Skeletal muscle satellite cell (primary cell): ENCODE results near the gene PRSS33.

ENCODE experiments used
- H3K27me3 ChIP-seq: 2 replicates; pipeline ENCODE4 v1.7.0; 2013; ENCODE audit warnings: low read length; ENCODE audit not compliant: control insufficient read depth, insufficient read depth
- H3K36me3 ChIP-seq: 2 replicates; pipeline ENCODE4 v1.7.0; 2013; ENCODE audit warnings: mild to moderate bottlenecking, control low read depth, low read length; ENCODE audit not compliant: insufficient read depth
- H3K4me1 ChIP-seq: 2 replicates; pipeline ENCODE4 v1.7.0; 2013; ENCODE audit warnings: low read length; ENCODE audit not compliant: control insufficient read depth, insufficient read depth
- H3K4me2 ChIP-seq: 2 replicates; pipeline ENCODE4 v1.7.0; 2013; ENCODE audit warnings: mild to moderate bottlenecking, low read length
- H3K4me3 ChIP-seq: 2 replicates; pipeline ENCODE4 v1.7.0; 2013; ENCODE audit warnings: low read length
- H3K9ac ChIP-seq: 2 replicates; pipeline ENCODE4 v1.7.0; 2013; ENCODE audit warnings: mild to moderate bottlenecking, low read depth, low read length, moderate library complexity
- H3K9me3 ChIP-seq: replicated peaks from 2 replicates; pipeline ENCODE4 v1.7.0; 2013; ENCODE audit warnings: mild to moderate bottlenecking, control low read depth, low read length

PRSS33 gene

DNA sequence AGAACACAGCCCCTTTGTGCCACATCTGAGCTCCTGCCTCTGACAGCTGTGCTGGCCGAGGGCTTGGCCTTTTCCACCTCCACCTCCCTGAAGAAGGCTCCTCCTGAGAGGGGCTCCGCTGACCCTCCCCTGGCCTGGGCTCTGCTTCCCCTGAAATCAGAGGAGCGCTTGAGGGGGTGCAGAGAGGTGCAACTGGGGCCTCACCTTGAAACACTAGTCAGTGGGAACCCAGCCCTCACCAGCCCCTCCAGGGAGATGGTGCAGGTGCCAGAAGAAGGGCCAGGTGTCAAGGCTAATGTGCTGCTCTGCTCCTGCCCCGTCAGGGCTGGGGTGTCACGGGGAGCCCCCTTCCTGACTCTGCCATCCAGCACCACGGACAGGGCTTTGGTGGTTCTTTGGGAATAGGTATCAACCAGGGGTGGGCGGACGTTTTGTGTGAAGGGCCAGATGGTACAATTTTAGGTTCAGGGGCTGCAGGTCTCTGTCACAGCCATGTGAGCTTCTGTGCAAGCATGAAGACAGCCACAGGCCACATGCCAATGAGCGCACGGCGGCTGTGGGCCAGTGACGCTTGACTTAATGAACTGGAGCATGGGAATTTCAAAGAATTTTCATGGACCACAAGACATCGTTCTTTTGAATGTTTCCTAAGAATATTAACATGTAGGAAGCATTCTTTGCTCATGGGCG, 40.6 kb upstream of the PRSS33 start:
- Histone ChIP-seq H3K27me3 (peaks cover 49% of the 10 kb centered on the region), H3K36me3 (no peaks in the 10 kb centered on the region), H3K9me3 (no peaks in the 10 kb centered on the region), H3K4me1 (no peaks in the 10 kb centered on the region), H3K9ac (no peak overlapping the region), H3K4me3 (no peak overlapping the region), H3K4me2 (no peak overlapping the region)

DNA sequence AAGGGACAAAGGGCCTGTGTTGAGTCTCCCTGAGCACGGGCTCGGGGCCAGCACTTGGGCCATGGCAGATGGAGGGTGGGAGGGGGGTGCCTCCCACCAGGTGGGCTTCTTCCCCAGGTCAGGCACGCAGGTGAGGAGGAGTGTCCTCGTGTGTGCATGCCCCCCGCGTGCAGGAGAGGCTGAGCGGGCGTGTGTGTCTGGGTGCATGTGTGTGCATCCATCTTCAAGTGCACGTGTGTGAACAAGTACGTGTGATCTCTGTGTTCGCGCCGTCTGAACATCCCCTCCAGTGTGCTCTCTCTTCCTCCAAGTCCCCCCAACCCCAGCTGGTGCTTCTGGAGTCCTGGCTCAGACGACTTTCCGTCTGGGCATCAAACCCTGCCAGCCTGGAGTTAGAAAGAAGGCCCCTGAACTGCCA, 40.0 kb upstream of the PRSS33 start:
- Histone ChIP-seq H3K4me3 (no peak overlapping the region), H3K27me3 (peaks cover 46% of the 10 kb centered on the region), H3K9me3 (no peaks in the 10 kb centered on the region), H3K4me1 (no peaks in the 10 kb centered on the region), H3K9ac (no peak overlapping the region), H3K36me3 (no peaks in the 10 kb centered on the region), H3K4me2 (no peak overlapping the region)

DNA sequence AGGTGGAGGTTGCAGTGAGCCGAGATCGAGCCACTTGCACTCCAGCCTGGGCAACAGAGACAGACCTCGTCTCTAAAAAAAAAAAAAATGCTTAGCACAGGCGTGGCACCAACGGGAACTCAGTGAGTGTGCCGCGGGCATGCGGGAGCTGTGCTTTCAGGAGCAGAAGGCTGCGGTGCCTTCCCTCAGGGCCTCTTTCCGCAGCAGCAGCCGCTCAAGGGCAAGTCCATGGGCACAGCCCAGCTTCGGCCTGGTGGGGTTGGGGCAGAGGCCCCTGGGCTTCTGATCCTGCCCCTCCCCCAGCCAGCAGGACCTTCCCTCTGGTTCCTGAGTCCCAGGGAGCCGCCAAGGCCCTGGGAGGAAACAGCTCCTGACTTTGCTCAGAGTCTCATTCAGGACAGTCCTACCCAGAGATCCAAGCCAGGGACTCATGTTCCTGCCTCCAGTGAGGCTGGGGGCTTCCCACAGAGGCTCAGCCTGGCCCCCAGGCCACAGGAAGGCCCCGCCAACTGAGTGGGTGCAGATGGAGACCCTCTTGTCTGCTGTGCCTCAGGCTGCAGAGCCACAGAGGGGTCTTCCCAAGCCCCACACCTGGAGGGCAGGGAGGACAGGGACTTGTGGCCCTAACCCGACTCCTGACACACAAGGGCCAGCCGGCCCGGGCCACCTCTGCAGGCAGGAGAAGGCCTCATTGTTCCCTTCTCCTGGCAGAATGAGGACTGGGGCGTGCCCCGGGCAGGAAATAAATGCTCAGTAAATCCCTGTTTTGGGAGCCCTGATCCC, 39.4 kb upstream of the PRSS33 start:
- H3K27me3 ChIP-seq = peaks cover 48% of the 10 kb centered on the region
- no peaks in the 10 kb centered on the region for H3K4me1 ChIP-seq
- H3K9me3 ChIP-seq = no peaks in the 10 kb centered on the region
- H3K36me3 ChIP-seq = no peaks in the 10 kb centered on the region
- no peak overlapping the region for H3K9ac ChIP-seq
- H3K4me3 ChIP-seq = no peak overlapping the region
- H3K4me2 ChIP-seq = no peak overlapping the region

DNA sequence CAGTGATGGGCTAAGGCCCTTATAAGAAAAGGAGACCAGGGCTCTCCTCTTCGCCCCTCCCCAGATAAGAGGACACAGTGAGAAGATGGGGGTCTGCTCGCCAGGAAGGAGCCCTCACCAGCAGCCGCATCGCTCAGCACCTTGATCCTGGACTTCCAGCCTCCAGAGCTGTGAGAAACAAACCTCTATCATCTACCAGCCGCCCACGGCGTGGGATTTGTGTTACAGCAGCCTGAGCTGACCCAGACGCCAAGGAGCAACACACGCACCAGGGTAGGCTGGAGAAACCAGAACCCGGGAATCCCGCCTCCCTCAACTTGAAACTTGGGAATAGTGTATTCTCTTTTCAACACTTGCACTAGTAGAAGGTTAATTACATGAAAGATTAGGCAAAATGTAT, 38.5 kb upstream of the PRSS33 start:
- Histone ChIP-seq H3K4me2 (no peak overlapping the region), H3K4me1 (no peaks in the 10 kb centered on the region), H3K4me3 (no peak overlapping the region), H3K27me3 (peaks cover 45% of the 10 kb centered on the region), H3K9me3 (no peaks in the 10 kb centered on the region), H3K9ac (no peak overlapping the region), H3K36me3 (no peaks in the 10 kb centered on the region)

DNA sequence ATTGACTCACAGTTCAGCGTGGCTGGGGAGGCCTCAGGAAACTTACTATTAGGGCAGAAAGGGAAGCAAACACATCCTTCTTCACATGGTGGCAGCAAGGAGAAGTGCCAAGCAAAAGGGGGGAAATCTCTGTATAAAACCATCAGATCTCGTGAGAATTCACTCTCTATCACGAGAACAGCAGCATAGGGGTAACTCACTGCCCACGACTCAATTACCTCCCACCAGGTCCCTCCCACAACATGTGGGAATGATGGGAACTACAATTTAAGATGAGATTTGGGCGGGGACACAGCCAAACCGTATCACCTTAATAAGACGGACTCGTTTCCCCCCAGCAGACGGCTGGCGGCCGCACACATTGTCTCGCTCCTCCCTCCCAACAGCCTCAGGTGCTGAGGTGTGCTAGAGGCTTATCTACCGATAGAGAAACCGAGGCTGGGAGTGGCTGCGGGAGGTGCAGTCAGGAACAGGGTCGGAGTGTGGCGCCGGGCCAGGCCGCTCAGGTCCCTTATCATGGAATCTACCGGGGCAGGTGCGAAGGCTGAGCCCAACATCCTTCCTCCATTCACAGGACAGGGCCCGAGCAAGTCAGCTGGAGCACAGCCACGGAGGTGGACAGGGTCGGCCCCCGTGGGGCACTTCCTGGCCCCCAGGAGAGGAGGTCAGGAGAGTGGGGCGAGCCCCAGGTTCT, 37.8 kb upstream of the PRSS33 start:
- Histone ChIP-seq H3K36me3 (no peaks in the 10 kb centered on the region), H3K4me2 (no peak overlapping the region), H3K27me3 (peaks cover 47% of the 10 kb centered on the region), H3K4me3 (no peak overlapping the region), H3K4me1 (no peaks in the 10 kb centered on the region), H3K9me3 (no peaks in the 10 kb centered on the region), H3K9ac (no peak overlapping the region)

DNA sequence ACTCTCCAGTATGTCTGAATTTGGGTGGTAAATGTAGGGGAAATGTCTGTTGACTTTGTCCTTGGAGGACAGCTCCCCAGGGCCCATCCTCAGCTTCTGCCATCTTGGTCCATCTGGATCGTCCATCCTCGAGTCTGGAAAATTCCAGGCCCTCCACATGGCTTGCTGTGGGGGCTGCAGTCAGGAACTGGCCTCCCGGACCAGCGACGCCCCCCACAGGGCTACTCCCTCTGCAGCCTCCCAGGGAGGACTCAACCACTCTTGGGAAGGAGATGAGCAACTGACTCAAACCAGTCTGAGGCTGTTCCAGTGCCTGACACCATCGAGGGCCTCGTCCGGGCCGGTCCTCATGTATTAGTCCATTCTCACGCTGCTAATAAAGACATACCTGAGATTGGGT, 37.3 kb upstream of the PRSS33 start:
- Histone ChIP-seq H3K4me2 (no peak overlapping the region), H3K27me3 (peaks cover 48% of the 10 kb centered on the region), H3K9ac (no peak overlapping the region), H3K9me3 (no peaks in the 10 kb centered on the region), H3K36me3 (no peaks in the 10 kb centered on the region), H3K4me1 (no peaks in the 10 kb centered on the region), H3K4me3 (no peak overlapping the region)

DNA sequence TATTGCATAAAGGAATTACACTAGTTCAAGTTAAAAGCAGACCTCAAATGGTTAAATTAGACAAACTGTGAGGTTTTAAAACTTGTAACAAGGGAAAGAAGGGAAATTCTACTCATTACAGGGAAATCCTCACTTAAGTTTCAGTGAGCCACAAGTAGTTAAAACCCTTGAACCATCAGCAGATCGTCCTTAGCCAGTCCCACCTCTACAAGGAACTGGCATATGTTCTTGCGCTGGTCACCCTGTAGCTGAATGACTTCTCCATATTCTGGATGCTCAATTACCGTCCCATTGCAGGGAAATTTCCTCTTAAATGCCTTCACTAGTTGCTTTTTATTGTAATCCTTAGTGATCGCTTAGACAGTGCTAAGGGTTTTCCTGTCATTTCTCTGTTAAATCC, 35.1 kb upstream of the PRSS33 start:
- peaks cover 60% of the 10 kb centered on the region for H3K27me3 ChIP-seq
- no peaks in the 10 kb centered on the region for H3K36me3 ChIP-seq
- no peaks in the 10 kb centered on the region for H3K4me1 ChIP-seq
- H3K9me3 ChIP-seq = no peaks in the 10 kb centered on the region
- no peak overlapping the region for H3K4me2 ChIP-seq
- no peak overlapping the region for H3K9ac ChIP-seq
- H3K4me3 ChIP-seq = no peak overlapping the region

DNA sequence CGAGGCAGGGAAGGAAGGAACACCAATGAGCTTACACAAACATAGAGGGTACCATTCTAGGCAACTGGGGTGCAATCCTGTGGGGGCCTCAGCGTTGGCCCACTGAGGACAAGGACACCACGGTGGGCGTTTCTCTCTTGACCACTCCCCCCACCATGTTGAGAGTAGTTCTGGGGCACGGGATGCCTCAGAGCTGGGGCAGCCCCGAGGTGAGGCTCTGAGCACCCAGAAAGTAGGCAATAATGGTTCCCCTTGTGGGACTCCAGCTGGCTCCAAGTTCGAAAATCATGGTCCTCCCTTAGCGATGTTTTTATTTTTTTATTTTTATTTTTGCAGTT, 34.8 kb upstream of the PRSS33 start:
- Histone ChIP-seq H3K4me1 (no peaks in the 10 kb centered on the region), H3K9ac (no peak overlapping the region), H3K27me3 (peaks cover 57% of the 10 kb centered on the region), H3K4me3 (no peak overlapping the region), H3K36me3 (no peaks in the 10 kb centered on the region), H3K4me2 (no peak overlapping the region), H3K9me3 (no peaks in the 10 kb centered on the region)

DNA sequence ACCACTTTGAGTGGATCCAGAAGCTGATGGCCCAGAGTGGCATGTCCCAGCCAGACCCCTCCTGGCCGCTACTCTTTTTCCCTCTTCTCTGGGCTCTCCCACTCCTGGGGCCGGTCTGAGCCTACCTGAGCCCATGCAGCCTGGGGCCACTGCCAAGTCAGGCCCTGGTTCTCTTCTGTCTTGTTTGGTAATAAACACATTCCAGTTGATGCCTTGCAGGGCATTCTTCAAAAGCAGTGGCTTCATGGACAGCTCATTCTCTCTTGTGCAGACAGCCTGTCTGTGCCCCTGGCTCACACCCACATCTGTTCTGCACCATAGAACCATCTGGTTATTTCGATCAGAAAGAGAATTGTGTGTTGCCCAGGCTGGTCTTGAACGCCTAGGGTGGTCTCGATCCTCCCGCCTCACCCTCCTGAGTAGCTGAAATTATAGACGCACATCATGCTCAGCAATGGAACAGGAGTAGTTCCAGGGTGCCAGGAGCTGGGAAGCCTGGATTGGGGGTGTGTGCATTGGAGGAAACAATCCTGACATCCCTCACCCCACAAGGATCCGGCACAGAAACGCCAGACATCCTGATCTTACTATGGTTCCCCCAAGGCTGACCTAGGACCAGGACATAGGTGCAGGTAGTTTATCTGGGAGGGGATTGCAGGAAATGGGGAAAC, 34.3 kb upstream of the PRSS33 start:
- Histone ChIP-seq H3K4me2 (no peak overlapping the region), H3K4me1 (no peaks in the 10 kb centered on the region), H3K9ac (no peak overlapping the region), H3K9me3 (no peaks in the 10 kb centered on the region), H3K27me3 (peaks cover 53% of the 10 kb centered on the region), H3K36me3 (no peaks in the 10 kb centered on the region), H3K4me3 (no peak overlapping the region)

DNA sequence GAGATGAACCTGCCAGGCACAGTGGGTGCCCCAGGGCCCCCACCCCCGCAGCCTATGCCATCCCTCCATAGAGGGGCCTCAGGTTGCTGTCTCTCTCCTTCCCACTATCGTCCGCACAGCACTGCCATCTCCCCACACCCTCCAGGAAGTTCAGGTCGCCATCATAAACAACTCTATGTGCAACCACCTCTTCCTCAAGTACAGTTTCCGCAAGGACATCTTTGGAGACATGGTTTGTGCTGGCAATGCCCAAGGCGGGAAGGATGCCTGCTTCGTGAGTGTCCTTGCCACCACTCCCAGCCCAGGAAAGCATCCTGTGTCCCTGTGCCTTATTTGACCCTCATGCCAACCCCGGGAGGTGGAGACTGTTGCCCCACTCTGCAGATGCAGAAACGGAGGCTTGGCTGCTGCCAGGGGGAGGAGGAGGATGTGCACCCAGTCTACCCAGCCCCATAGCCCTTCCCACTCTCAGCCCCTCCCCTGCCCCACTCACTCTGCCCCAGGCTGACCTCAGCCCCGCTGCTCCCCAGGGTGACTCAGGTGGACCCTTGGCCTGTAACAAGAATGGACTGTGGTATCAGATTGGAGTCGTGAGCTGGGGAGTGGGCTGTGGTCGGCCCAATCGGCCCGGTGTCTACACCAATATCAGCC, 33.6 kb upstream of the PRSS33 start:
- H3K4me2 ChIP-seq = no peak overlapping the region
- no peaks in the 10 kb centered on the region for H3K36me3 ChIP-seq
- no peak overlapping the region for H3K4me3 ChIP-seq
- H3K9ac ChIP-seq = no peak overlapping the region
- H3K27me3 ChIP-seq = peaks cover 47% of the 10 kb centered on the region
- H3K9me3 ChIP-seq = no peaks in the 10 kb centered on the region
- H3K4me1 ChIP-seq = no peaks in the 10 kb centered on the region
